HepG2 (cell line): ENCODE measurements around the gene TCEA3. TPM values are rescaled to one million over a fixed set of nuclear protein-coding genes. Genes with fewer than 3 reads are reported as not detected.

ENCODE experiments used
- GFI1 ChIP-seq: sonication (generic); formaldehyde crosslinking; IDR thresholded peaks from 2 replicates; pipeline ENCODE4 v1.5.0; 2020; ENCODE audit warnings: missing genetic modification reagents, mild to moderate bottlenecking, borderline replicate concordance
- HNRNPLL ChIP-seq: fragments of 200-400 bp; formaldehyde crosslinking; IDR thresholded peaks from 2 replicates; pipeline ENCODE4 v1.6.1; 2017; ENCODE audit warnings: mild to moderate bottlenecking, low read depth, low read length; ENCODE audit not compliant: poor library complexity, severe bottlenecking
- RARG ChIP-seq: sonication (generic); formaldehyde crosslinking; IDR thresholded peaks from 2 replicates; pipeline ENCODE4 v1.4.0; 2020; ENCODE audit warnings: low read depth, mild to moderate bottlenecking, missing genetic modification reagents
- RFX5 ChIP-seq: IDR thresholded peaks from 2 replicates; pipeline ENCODE4 v1.6.1; 2011; ENCODE audit warnings: low read depth, low read length, improper control_type of control experiment
- ZFP82 ChIP-seq: sonication (generic); formaldehyde crosslinking; IDR thresholded peaks from 2 replicates; pipeline ENCODE4 v1.5.1; 2020; ENCODE audit warnings: mild to moderate bottlenecking, missing genetic modification reagents, borderline replicate concordance
- ZNF616 ChIP-seq: sonication (generic); formaldehyde crosslinking; IDR thresholded peaks from 2 replicates; pipeline ENCODE4 v1.5.0; 2020; ENCODE audit warnings: low read depth, mild to moderate bottlenecking, missing genetic modification reagents
- polyA plus RNA-seq, 8 experiments: library from polyadenylated mRNA; depleted of rRNA in 3 of 8; stranded (reverse) in 7 of 8; unstranded in 1 of 8; fragments of >200 nt; fragmentation: Illumina TruSeq in 4 of 8; extraction: Trizol in 4 of 8; gene quantifications; 2 replicates each; pipeline versions ENCODE4 v1.2.1 to v1.2.3, GENCODE V29; 2011 to 2016; ENCODE audit warnings: low read depth in 4 of 8, missing spikeins in 1 of 8, mixed read lengths in 1 of 8; ENCODE audit not compliant: insufficient read depth in 1 of 8
- total RNA-seq, 5 experiments: library from RNA; depleted of rRNA; stranded (reverse); fragments of >200 nt; fragmentation: Illumina TruSeq; extraction: Trizol; gene quantifications; 2 replicates each; pipeline ENCODE4 v1.2.3, GENCODE V29; 2016; ENCODE audit warnings: low read depth in 1 of 5
- TF ChIP-seq, protein P1 (sequence below): sonication (generic); formaldehyde crosslinking; IDR thresholded peaks from 2 replicates; pipeline ENCODE4 v1.4.0; 2020; ENCODE audit warnings: missing genetic modification reagents
- TF ChIP-seq, protein P2 (sequence below): sonication (generic); formaldehyde crosslinking; IDR thresholded peaks from 2 replicates; pipeline ENCODE4 v1.5.1; 2020; ENCODE audit warnings: mild to moderate bottlenecking, missing genetic modification reagents, moderate library complexity

Gene TCEA3
- total and polyA plus RNA-seq, 2 of the 13 experiments (the other 11 are each of a cell fraction or from before 2014, with no cell fraction given) = 55.5 to 84.6 TPM

DNA sequence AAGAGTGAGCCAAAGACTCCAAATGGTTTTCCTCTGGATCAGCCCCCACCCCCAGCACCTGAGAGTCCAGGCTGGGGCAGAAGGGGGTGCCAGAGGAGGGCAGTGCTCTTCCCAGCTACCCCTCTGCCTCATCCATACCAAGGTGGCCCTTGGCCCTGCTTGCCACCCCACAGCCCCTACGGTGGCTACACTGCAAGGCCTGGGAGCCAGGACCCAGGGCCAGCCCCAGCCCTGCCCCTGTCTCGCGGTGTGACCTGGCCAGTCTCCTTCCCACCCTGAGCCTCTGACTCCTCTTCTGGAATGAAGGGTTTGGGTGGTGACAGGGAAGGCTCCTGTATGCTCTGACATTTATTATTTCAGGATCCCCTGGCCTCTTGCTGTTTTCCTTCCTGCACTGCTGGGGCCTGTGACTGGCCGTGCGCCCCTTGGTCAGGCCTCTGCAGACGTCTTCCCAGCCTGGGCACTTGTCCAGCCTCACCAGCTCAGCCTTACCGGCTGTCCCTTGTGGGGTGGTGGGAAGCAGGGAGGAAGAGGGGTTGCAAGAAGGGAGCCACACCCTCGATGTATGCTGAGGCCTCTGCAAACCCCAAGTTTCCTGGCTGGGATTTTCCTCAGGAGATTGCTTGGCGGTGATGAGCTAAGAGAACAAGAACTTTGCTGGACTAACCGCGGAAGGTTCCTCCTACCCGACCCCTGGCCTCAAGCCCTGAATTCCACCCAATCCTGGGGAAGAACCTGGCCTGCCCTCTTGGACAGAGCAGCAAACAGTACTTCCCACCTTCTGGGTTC, 45.9 kb upstream of the TCEA3 start (continued):
- TF ChIP-seq RFX5 (no peak), HNRNPLL (no peak), ZFP82 (CRISPR knock-in tag) (no peak), RARG (CRISPR knock-in tag) (no peak), ZNF616 (CRISPR knock-in tag) (no peak), GFI1 (CRISPR knock-in tag) (no peak)
- TF ChIP-seq, protein P1, sequence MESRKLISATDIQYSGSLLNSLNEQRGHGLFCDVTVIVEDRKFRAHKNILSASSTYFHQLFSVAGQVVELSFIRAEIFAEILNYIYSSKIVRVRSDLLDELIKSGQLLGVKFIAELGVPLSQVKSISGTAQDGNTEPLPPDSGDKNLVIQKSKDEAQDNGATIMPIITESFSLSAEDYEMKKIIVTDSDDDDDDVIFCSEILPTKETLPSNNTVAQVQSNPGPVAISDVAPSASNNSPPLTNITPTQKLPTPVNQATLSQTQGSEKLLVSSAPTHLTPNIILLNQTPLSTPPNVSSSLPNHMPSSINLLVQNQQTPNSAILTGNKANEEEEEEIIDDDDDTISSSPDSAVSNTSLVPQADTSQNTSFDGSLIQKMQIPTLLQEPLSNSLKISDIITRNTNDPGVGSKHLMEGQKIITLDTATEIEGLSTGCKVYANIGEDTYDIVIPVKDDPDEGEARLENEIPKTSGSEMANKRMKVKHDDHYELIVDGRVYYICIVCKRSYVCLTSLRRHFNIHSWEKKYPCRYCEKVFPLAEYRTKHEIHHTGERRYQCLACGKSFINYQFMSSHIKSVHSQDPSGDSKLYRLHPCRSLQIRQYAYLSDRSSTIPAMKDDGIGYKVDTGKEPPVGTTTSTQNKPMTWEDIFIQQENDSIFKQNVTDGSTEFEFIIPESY (CRISPR knock-in tag) = 0 out of 2 replicates have a peak, but pooled peaks have one; percentile 30
- TF ChIP-seq, protein P2, sequence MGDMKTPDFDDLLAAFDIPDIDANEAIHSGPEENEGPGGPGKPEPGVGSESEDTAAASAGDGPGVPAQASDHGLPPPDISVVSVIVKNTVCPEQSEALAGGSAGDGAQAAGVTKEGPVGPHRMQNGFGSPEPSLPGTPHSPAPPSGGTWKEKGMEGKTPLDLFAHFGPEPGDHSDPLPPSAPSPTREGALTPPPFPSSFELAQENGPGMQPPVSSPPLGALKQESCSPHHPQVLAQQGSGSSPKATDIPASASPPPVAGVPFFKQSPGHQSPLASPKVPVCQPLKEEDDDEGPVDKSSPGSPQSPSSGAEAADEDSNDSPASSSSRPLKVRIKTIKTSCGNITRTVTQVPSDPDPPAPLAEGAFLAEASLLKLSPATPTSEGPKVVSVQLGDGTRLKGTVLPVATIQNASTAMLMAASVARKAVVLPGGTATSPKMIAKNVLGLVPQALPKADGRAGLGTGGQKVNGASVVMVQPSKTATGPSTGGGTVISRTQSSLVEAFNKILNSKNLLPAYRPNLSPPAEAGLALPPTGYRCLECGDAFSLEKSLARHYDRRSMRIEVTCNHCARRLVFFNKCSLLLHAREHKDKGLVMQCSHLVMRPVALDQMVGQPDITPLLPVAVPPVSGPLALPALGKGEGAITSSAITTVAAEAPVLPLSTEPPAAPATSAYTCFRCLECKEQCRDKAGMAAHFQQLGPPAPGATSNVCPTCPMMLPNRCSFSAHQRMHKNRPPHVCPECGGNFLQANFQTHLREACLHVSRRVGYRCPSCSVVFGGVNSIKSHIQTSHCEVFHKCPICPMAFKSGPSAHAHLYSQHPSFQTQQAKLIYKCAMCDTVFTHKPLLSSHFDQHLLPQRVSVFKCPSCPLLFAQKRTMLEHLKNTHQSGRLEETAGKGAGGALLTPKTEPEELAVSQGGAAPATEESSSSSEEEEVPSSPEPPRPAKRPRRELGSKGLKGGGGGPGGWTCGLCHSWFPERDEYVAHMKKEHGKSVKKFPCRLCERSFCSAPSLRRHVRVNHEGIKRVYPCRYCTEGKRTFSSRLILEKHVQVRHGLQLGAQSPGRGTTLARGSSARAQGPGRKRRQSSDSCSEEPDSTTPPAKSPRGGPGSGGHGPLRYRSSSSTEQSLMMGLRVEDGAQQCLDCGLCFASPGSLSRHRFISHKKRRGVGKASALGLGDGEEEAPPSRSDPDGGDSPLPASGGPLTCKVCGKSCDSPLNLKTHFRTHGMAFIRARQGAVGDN (CRISPR knock-in tag) = peak; percentile 40; the same call in 1 of the 2 replicates
